ENCODE results near the gene CNTD1. TPM values are rescaled to one million over a fixed set of nuclear protein-coding genes. Genes with fewer than 3 reads are reported as not detected.

Gene CNTD1
- total and polyA plus RNA-seq, 2 experiments from 2014 or later, result 1.2 to 2.4 TPM

- peaks cover 8% of the 10 kb centered on the region for H3K4me1 ChIP-seq (ENCODE audit: insufficient read depth)
- H3K27me3 ChIP-seq, result no peaks in the 10 kb centered on the region
- H3K36me3 ChIP-seq (replicated peaks; ENCODE audit: insufficient read depth, low read depth), result no peaks in the 10 kb centered on the region
- no peaks in the 10 kb centered on the region for H4K20me1 ChIP-seq (ENCODE audit: insufficient read depth, poor library complexity, severe bottlenecking)
- H2AFZ ChIP-seq, result no peak overlapping the region
- H3K9me3 ChIP-seq (ENCODE audit: low read depth), result no peaks in the 10 kb centered on the region
- H3K4me3 ChIP-seq, result no peak overlapping the region
- H3K9me2 ChIP-seq (replicated peaks; ENCODE audit: insufficient read depth), result no peaks in the 10 kb centered on the region
- peaks cover 17% of the 10 kb centered on the region for H3K79me2 ChIP-seq
- no peak overlapping the region for H3K27ac ChIP-seq
- 90% methylated on average over 1 of the region's 1 CpG for WGBS (ENCODE audit: low lambda C conversion rate, missing lambda C conversion rate)
- DNase-seq (ENCODE audit: low spot score), result no peak
- H3K4me2 ChIP-seq, result no peak overlapping the region
- TF ChIP-seq EZH2phosphoT487 (IDR thresholded peaks at IDR 0.05; ENCODE audit: low read depth, severe bottlenecking, unreplicated experiment) (no peak), EZH2 (IDR thresholded peaks at IDR 0.05; ENCODE audit: borderline replicate concordance) (no peak), CTCF (IDR thresholded peaks at IDR 0.05; ENCODE audit: poor library complexity) (no peak)
Measured at GRCh38 chr17:42827472-42827871, 28.8 kb downstream of the CNTD1 start.

- peaks cover 6% of the 10 kb centered on the region for H3K4me1 ChIP-seq (ENCODE audit: insufficient read depth)
- TF ChIP-seq EZH2phosphoT487 (IDR thresholded peaks at IDR 0.05; ENCODE audit: low read depth, severe bottlenecking, unreplicated experiment) (no peak), EZH2 (IDR thresholded peaks at IDR 0.05; ENCODE audit: borderline replicate concordance) (no peak)
Measured at GRCh38 chr17:42830971-42831370, 32.3 kb downstream of the CNTD1 start.

GRCh38 chr17:42832213-42832933 lies 33.7 kb downstream of the CNTD1 start:
- WGBS (ENCODE audit: low lambda C conversion rate, missing lambda C conversion rate), result 64% methylated on average over 9 of the region's 9 CpGs
- Histone ChIP-seq H3K27me3 (no peaks in the 10 kb centered on the region), H3K79me2 (peaks cover 37% of the 10 kb centered on the region), H3K4me3 (peak overlapping the region; percentile 47), H2AFZ (peak overlapping the region; percentile 92), H3K4me2 (peak overlapping the region; percentile 88), H3K36me3 (replicated peaks; ENCODE audit: insufficient read depth, low read depth) (no peaks in the 10 kb centered on the region), H3K9me3 (ENCODE audit: low read depth) (no peaks in the 10 kb centered on the region), H3K9me2 (replicated peaks; ENCODE audit: insufficient read depth) (no peaks in the 10 kb centered on the region), H4K20me1 (ENCODE audit: insufficient read depth, poor library complexity, severe bottlenecking) (no peaks in the 10 kb centered on the region), H3K27ac (peak overlapping the region; percentile 89), H3K4me1 (ENCODE audit: insufficient read depth) (peaks cover 6% of the 10 kb centered on the region)
- DNase-seq (ENCODE audit: low spot score), result no peak
- TF ChIP-seq EZH2phosphoT487 (IDR thresholded peaks at IDR 0.05; ENCODE audit: low read depth, severe bottlenecking, unreplicated experiment) (no peak), CTCF (IDR thresholded peaks at IDR 0.05; ENCODE audit: poor library complexity) (no peak), EZH2 (IDR thresholded peaks at IDR 0.05; ENCODE audit: borderline replicate concordance) (no peak)

More at GRCh38 chr17:42830971-42831370, 32.3 kb downstream of the CNTD1 start:
- no peak for DNase-seq (ENCODE audit: low spot score)
- Histone ChIP-seq H3K9me3 (ENCODE audit: low read depth) (no peaks in the 10 kb centered on the region), H3K36me3 (replicated peaks; ENCODE audit: insufficient read depth, low read depth) (no peaks in the 10 kb centered on the region), H3K79me2 (peaks cover 34% of the 10 kb centered on the region), H3K4me2 (no peak overlapping the region), H3K9me2 (replicated peaks; ENCODE audit: insufficient read depth) (no peaks in the 10 kb centered on the region), H2AFZ (no peak overlapping the region), H3K27ac (no peak overlapping the region), H3K4me3 (no peak overlapping the region), H4K20me1 (ENCODE audit: insufficient read depth, poor library complexity, severe bottlenecking) (no peaks in the 10 kb centered on the region), H3K27me3 (no peaks in the 10 kb centered on the region)

GRCh38 chr17:42832934-42833766 lies 34.5 kb downstream of the CNTD1 start, which contains the start of gene PSME3:
PSME3 (plus strand) TSS chr17:42833397; CDS start chr17:42833632, 235 bp downstream.
- peak within 1 kb of the TSS; percentile 89 for H3K27ac ChIP-seq
- peak within 1 kb of the TSS; percentile 88 for H3K4me2 ChIP-seq
- H3K4me3 ChIP-seq, result peak within 1 kb of the TSS; percentile 47
- DNase-seq (ENCODE audit: low spot score), result peak; percentile 93
- no peaks in the 10 kb centered on the region for H3K36me3 ChIP-seq (replicated peaks; ENCODE audit: insufficient read depth, low read depth)
- no peaks in the 10 kb centered on the region for H3K9me3 ChIP-seq (ENCODE audit: low read depth)
- H3K9me2 ChIP-seq (replicated peaks; ENCODE audit: insufficient read depth), result no peaks in the 10 kb centered on the region
- H2AFZ ChIP-seq, result peak within 1 kb of the TSS; percentile 92
- no peaks in the 10 kb centered on the region for H3K27me3 ChIP-seq
- no peaks in the 10 kb centered on the region for H4K20me1 ChIP-seq (ENCODE audit: insufficient read depth, poor library complexity, severe bottlenecking)
- under 1% methylated on average over 62 of the region's 71 CpGs for WGBS (ENCODE audit: low lambda C conversion rate, missing lambda C conversion rate)
- H3K4me1 ChIP-seq (ENCODE audit: insufficient read depth), result peaks cover 6% of the 10 kb centered on the region
- no peak for TF ChIP-seq EZH2phosphoT487 (IDR thresholded peaks at IDR 0.05; ENCODE audit: low read depth, severe bottlenecking, unreplicated experiment)
- TF ChIP-seq CTCF (IDR thresholded peaks at IDR 0.05; ENCODE audit: poor library complexity), result no peak
- no peak for TF ChIP-seq EZH2 (IDR thresholded peaks at IDR 0.05; ENCODE audit: borderline replicate concordance)
- H3K79me2 ChIP-seq, result peaks cover 37% of the 10 kb centered on the region

All from hepatocyte (in vitro differentiated cells).